DMS53 treated with DMSO at 0.1 percent for 48 hours (cell line): ENCODE results near the gene DNASE2.

Source experiments
- DNase-seq: peaks from one replicate; lab custom pipeline; 2025; ENCODE audit not compliant: unreplicated experiment; lab: John Stamatoyannopoulos, UW

The DNASE2 gene

GRCh38 chr19:12834976-12835757, 46.1 kb downstream of the DNASE2 start:
- DNase-seq, result no peak

- DNase-seq, result no peak
Measured at GRCh38 chr19:12834566-12834943, 46.7 kb downstream of the DNASE2 start, which contains the start of gene RTBDN. RTBDN (minus strand) TSS chr19:12834579; CDS start chr19:12829979, 4,600 bp downstream.

- DNase-seq, result no peak
Measured at GRCh38 chr19:12833738-12834565, 47.3 kb downstream of the DNASE2 start.

- DNase-seq, result no peak
Measured at GRCh38 chr19:12833418-12833737, 47.9 kb downstream of the DNASE2 start.

- no peak for DNase-seq
Measured at GRCh38 chr19:12828494-12828893, 52.8 kb downstream of the DNASE2 start.

GRCh38 chr19:12825254-12826131, 55.8 kb downstream of the DNASE2 start:
- no peak for DNase-seq
